GM19395 (cell line): ENCODE results near the gene ADARB1.

Experiments used
- ATAC-seq: cut with Tn5 transposase; IDR thresholded peaks from one replicate; pipeline ENCODE4 v1.9.1; 2021; ENCODE audit warnings: mild to moderate bottlenecking, moderate library complexity; ENCODE audit not compliant: unreplicated experiment

Gene ADARB1

GRCh38 chr21:45074818-45075595, 627 bp downstream of the ADARB1 start:
- no peak for ATAC-seq

GRCh38 chr21:45075596-45076244, 1.3 kb downstream of the ADARB1 start:
- no peak for ATAC-seq

- no peak for ATAC-seq
Observed at GRCh38 chr21:45076245-45076711, 1.9 kb downstream of the ADARB1 start.

- no peak for ATAC-seq
Observed at GRCh38 chr21:45078371-45078770, 4.0 kb downstream of the ADARB1 start.

GRCh38 chr21:45078877-45079281, 4.5 kb downstream of the ADARB1 start:
- no peak for ATAC-seq

GRCh38 chr21:45079351-45079750, 5.0 kb downstream of the ADARB1 start:
- no peak for ATAC-seq

GRCh38 chr21:45080232-45080631, 5.9 kb downstream of the ADARB1 start:
- no peak for ATAC-seq

GRCh38 chr21:45080639-45081414, 6.4 kb downstream of the ADARB1 start:
- no peak for ATAC-seq

- no peak for ATAC-seq
Observed at GRCh38 chr21:45081636-45082035, 7.3 kb downstream of the ADARB1 start.

GRCh38 chr21:45082736-45083135, 8.4 kb downstream of the ADARB1 start:
- no peak for ATAC-seq

GRCh38 chr21:45084121-45084520, 9.7 kb downstream of the ADARB1 start:
- ATAC-seq = no peak

- ATAC-seq = no peak
Observed at GRCh38 chr21:45084881-45085536, 10.6 kb downstream of the ADARB1 start.

GRCh38 chr21:45085700-45086099, 11.3 kb downstream of the ADARB1 start:
- no peak for ATAC-seq

- no peak for ATAC-seq
Observed at GRCh38 chr21:45086337-45086958, 12.1 kb downstream of the ADARB1 start.

GRCh38 chr21:45087022-45087823, 12.8 kb downstream of the ADARB1 start:
- ATAC-seq = no peak

GRCh38 chr21:45088116-45088515, 13.7 kb downstream of the ADARB1 start:
- no peak for ATAC-seq

GRCh38 chr21:45088729-45089128, 14.3 kb downstream of the ADARB1 start:
- no peak for ATAC-seq

GRCh38 chr21:45089964-45090363, 15.6 kb downstream of the ADARB1 start:
- ATAC-seq = no peak

GRCh38 chr21:45090966-45091365, 16.6 kb downstream of the ADARB1 start:
- ATAC-seq = no peak
